ENCODE data around the gene FOXP1. TPM values are rescaled to one million over a fixed set of nuclear protein-coding genes. Genes with fewer than 3 reads are reported as not detected.

Gene FOXP1
- total and polyA plus RNA-seq, 2 donors (not counting 1 experiment from before 2014, with no cell fraction given) = 70.3 to 101 TPM

GRCh38 chr3:71207632-71208031 lies 375.9 kb downstream of the FOXP1 start:
- no peaks in the 10 kb centered on the region for H4K20me1 ChIP-seq (ENCODE audit: control insufficient read depth, extremely low read depth, insufficient read depth, low read length)
- no peaks in the 10 kb centered on the region for H3K79me2 ChIP-seq (ENCODE audit: control insufficient read depth, insufficient read depth, low read length)
- no peak overlapping the region for H3K9ac ChIP-seq (ENCODE audit: insufficient read depth, low read length)

GRCh38 chr3:71206305-71207165 lies 377.0 kb downstream of the FOXP1 start:
- H2AFZ ChIP-seq (ENCODE audit: low read length) = no peak overlapping the region
- no peak overlapping the region for H3K4me3 ChIP-seq (replicated peaks in 1 of 4; ENCODE audit: control extremely low read depth in 1 of 4, insufficient read depth in 1 of 4, low read depth in 3 of 4, low read length in 4 of 4)
- no peaks in the 10 kb centered on the region for H3K4me1 ChIP-seq (ENCODE audit: control insufficient read depth, extremely low read depth, insufficient read depth, low read length)
- H3K4me2 ChIP-seq (ENCODE audit: extremely low read depth, insufficient read depth, low read length) = no peak overlapping the region
- H3K9me3 ChIP-seq (ENCODE audit: control insufficient read depth, insufficient read depth, low read depth, low read length) = no peaks in the 10 kb centered on the region
- DNase-seq (ENCODE audit: low read depth in 2 of 2) = peak in 1 of 2 donors; percentile 29
- no peaks in the 10 kb centered on the region for H3K36me3 ChIP-seq (ENCODE audit: control insufficient read depth, insufficient read depth, low read length)
- H4K20me1 ChIP-seq (ENCODE audit: control insufficient read depth, extremely low read depth, insufficient read depth, low read length) = no peaks in the 10 kb centered on the region
- TF ChIP-seq CTCF (conservative IDR thresholded peaks at IDR 0.05 in 1 of 2, IDR thresholded peaks at IDR 0.05 in 1 of 2; ENCODE audit: low read depth in 1 of 2, low read length in 2 of 2) (no peak), EZH2 (IDR thresholded peaks at IDR 0.05; ENCODE audit: low read length, missing control alignments) (no peak)
- H3K79me2 ChIP-seq (ENCODE audit: control insufficient read depth, insufficient read depth, low read length) = no peaks in the 10 kb centered on the region
- H3K9ac ChIP-seq (ENCODE audit: insufficient read depth, low read length) = no peak overlapping the region
- H3K27me3 ChIP-seq (ENCODE audit: control insufficient read depth, insufficient read depth, low read length) = no peaks in the 10 kb centered on the region
- no peak overlapping the region for H3K27ac ChIP-seq (ENCODE audit: insufficient read depth, low read length)

More at GRCh38 chr3:71207632-71208031, 375.9 kb downstream of the FOXP1 start:
- no peaks in the 10 kb centered on the region for H3K4me1 ChIP-seq (ENCODE audit: control insufficient read depth, extremely low read depth, insufficient read depth, low read length)
- H3K4me3 ChIP-seq (replicated peaks in 1 of 4; ENCODE audit: control extremely low read depth in 1 of 4, insufficient read depth in 1 of 4, low read depth in 3 of 4, low read length in 4 of 4) = no peak overlapping the region
- TF ChIP-seq EZH2 (IDR thresholded peaks at IDR 0.05; ENCODE audit: low read length, missing control alignments) = no peak
- no peak overlapping the region for H3K4me2 ChIP-seq (ENCODE audit: extremely low read depth, insufficient read depth, low read length)
- H3K36me3 ChIP-seq (ENCODE audit: control insufficient read depth, insufficient read depth, low read length) = no peaks in the 10 kb centered on the region
- no peak overlapping the region for H2AFZ ChIP-seq (ENCODE audit: low read length)
- DNase-seq (ENCODE audit: low read depth in 2 of 2) = no peak
- H3K9me3 ChIP-seq (ENCODE audit: control insufficient read depth, insufficient read depth, low read depth, low read length) = no peaks in the 10 kb centered on the region
- H3K27ac ChIP-seq (ENCODE audit: insufficient read depth, low read length) = no peak overlapping the region
- no peaks in the 10 kb centered on the region for H3K27me3 ChIP-seq (ENCODE audit: control insufficient read depth, insufficient read depth, low read length)

GRCh38 chr3:71203727-71204488 lies 379.6 kb downstream of the FOXP1 start:
- Histone ChIP-seq H3K4me1 (ENCODE audit: control insufficient read depth, extremely low read depth, insufficient read depth, low read length) (no peaks in the 10 kb centered on the region), H3K79me2 (ENCODE audit: control insufficient read depth, insufficient read depth, low read length) (no peaks in the 10 kb centered on the region), H2AFZ (ENCODE audit: low read length) (no peak overlapping the region), H3K27ac (ENCODE audit: insufficient read depth, low read length) (no peak overlapping the region), H3K4me2 (ENCODE audit: extremely low read depth, insufficient read depth, low read length) (no peak overlapping the region), H3K27me3 (ENCODE audit: control insufficient read depth, insufficient read depth, low read length) (no peaks in the 10 kb centered on the region), H3K9ac (ENCODE audit: insufficient read depth, low read length) (no peak overlapping the region), H3K4me3 (replicated peaks in 1 of 4; ENCODE audit: control extremely low read depth in 1 of 4, insufficient read depth in 1 of 4, low read depth in 3 of 4, low read length in 4 of 4) (no peak overlapping the region), H4K20me1 (ENCODE audit: control insufficient read depth, extremely low read depth, insufficient read depth, low read length) (no peaks in the 10 kb centered on the region), H3K9me3 (ENCODE audit: control insufficient read depth, insufficient read depth, low read depth, low read length) (no peaks in the 10 kb centered on the region), H3K36me3 (ENCODE audit: control insufficient read depth, insufficient read depth, low read length) (no peaks in the 10 kb centered on the region)
- no peak for DNase-seq (ENCODE audit: low read depth in 2 of 2)
- no peak for TF ChIP-seq EZH2 (IDR thresholded peaks at IDR 0.05; ENCODE audit: low read length, missing control alignments)
- TF ChIP-seq CTCF (conservative IDR thresholded peaks at IDR 0.05 in 1 of 2, IDR thresholded peaks at IDR 0.05 in 1 of 2; ENCODE audit: low read depth in 1 of 2, low read length in 2 of 2) = no peak

All from fibroblast of lung (primary cell).